HG03280 (cell line): Measurements from ENCODE around the gene CLIC3.

Experiments
- ATAC-seq: cut with Tn5 transposase; IDR thresholded peaks from one replicate; pipeline ENCODE4 v1.9.1; 2021; ENCODE audit warnings: mild to moderate bottlenecking, moderate library complexity; ENCODE audit not compliant: unreplicated experiment

Gene CLIC3

DNA sequence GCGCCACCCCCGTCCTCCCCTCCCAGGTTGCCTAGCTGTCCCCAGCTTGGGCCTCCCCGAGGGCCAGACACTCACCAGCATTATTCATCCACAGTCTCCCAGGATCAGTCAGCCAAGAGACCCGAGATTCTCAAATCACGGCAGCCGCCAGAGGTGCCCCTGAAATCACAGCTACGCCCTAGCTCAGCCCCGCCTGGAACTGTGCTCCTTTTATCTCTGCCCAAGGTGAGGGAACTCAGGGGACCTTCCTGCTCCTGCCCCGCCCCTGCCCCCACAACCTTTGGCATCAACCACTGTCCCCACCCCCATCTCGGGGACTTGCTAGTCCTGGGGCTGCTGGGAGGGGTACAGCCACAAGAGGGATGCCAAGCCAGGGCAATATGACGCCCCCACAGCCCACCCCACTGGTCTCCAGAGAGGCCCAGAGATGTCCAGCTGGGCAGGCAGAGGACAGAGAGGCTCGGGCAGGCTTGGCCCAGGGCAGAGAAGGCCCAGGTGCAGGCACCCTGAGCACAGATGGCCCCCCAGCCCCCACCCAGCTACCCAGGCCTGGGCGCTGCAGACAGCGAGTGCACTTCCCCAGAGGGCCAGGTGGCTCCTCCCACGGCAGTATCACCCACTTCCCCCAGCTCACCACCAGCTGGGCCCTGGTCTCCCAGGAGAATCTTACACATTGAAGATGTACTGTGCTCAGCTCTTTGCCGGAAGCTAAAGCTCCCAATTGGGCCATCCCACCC lies 35.7 kb upstream of the CLIC3 start, which contains the start of gene FUT7:
FUT7 (minus strand) TSS at position 185 of the 737 bp plus-strand sequence; CDS start at position 88, 97 bp downstream.
- ATAC-seq = no peak

DNA sequence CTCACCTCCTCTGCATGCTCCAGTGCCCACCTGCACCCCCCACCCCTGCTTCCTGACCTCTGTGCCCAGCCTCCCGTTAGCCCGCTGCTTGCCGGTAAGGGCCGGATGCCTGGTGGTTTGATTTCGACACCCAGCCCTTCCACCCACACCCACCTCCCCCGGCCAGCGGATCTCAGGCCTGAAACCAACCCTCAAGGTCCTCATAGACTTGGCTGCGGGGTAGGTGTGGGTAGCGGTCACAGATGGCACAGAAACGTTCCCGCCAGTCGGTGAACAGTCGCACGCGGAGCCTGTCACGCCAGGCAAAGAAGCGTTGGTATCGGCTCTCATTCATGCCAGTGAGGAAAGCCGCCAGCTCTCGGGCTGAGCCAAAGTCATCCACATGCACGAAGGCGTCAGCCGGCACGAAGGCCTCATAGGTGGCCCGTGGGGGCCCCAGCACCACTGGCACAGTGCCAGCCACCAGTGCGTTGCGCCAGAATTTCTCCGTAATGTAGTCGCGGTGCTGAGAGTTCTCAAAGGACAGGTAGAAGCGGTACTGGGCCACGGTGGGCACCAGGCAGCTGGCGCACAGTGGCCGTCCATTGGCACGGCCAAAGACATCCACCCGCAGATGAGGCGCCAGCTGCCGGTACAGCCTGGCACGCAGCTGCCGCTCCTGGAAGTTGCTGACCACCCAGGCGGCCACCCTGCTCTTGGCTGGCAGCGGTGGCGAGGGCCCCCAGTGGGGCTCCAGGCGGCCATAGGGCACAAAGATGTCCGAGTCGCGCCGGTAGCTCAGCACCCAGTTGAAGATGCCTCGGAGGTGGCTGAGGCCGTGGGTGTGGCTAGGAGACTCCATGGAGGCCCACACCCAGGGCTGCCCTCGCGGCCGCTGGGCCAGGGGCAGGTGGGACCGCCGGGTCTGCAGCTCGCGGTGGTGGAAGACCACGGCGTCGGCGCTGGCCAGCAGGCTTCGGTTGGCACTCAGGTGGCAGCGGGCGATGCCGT lies 34.5 kb upstream of the CLIC3 start:
- no peak for ATAC-seq

DNA sequence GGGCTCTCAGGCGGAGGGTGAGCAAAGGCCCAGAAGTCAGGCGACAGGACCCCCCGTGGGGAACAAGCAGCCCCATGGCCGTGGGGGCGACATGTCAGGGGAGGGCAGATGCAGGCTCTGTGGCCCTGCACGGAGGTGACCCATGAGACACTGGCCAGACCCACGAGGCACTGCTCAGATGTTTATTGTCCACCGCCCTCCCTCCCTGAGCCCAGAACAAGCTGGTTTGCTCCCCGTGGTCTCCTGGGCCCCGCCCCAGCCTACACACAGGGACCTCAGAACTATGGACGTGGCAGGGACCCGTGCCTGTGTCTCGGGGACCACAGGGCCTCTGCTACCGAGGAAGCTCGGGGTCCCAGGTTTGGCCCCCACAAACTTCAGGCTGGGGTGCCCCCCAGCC lies 33.6 kb upstream of the CLIC3 start:
- no peak for ATAC-seq

- no peak for ATAC-seq
Observed at GRCh38 chr9:137029058-137029936, 32.9 kb upstream of the CLIC3 start.

GRCh38 chr9:137028263-137029057 lies 32.1 kb upstream of the CLIC3 start:
- ATAC-seq = peak; percentile 44

GRCh38 chr9:137027369-137028262 lies 31.2 kb upstream of the CLIC3 start, which contains the start of gene ABCA2:
Gene ABCA2, minus strand, starts transcription at chr9:137028237. Its CDS starts 97 bp downstream, at chr9:137028140.
- ATAC-seq = no peak

DNA sequence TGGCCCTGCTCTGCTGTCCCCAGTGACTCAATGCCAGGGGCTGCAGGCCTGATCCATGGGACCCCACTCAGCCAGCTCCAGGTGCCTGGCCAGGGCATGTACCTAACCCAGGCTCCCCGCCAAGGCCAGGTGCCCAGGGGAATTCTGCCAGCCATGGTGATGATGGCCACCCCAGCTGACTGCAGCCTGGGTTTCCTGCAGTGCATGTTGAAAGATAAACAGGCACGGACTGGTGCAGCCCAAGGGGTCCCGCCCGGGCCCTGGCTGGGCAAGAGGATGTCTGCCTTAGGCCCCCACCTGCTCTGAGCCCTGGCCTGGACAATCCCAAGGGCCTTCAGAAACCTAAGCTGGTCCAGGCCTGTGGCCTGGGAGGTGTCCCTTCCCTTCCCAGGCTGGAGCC lies 30.5 kb upstream of the CLIC3 start:
- no peak for ATAC-seq

DNA sequence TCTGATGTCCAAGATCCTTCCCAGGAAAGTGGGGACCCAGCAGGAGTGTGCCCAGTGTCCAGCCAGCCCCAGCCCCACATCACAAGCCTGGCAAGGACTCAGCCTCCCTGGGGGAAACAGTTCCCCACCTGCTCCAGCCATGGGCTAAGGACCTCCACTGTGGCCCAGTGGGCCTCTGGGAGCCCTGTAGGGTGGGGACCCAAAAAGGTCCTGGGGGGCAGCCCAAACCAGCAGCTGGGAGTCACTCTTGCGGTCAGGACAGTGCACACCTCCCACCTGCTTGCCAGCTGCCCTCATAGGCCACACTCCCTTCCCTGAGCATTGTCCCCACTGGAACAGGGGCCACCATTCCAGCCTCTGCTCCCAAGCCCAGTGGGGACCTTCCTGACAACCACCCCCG lies 30.0 kb upstream of the CLIC3 start:
- no peak for ATAC-seq

GRCh38 chr9:137025517-137025966 lies 29.2 kb upstream of the CLIC3 start:
- ATAC-seq = no peak

DNA sequence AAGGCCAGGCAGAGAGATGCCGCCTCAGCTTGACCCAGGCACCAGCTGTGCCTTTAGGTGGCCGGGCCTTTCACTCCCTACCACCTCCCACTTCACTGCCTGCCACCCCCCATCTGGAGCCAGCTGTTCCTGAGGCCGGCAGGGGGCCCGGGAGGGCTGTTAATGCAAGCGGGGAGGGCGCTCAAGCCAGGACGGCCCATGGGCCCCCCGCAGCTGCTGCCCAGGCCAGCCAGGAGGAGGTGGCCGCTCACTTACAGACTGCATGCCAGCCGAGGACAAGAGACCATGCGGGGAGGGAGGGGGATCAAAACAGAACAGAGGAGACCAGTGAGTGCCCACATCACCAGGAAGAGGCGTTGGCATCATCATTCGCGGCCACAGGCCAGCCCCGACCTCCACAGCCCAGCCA lies 27.2 kb upstream of the CLIC3 start:
- ATAC-seq = no peak

GRCh38 chr9:137023157-137023556 lies 26.8 kb upstream of the CLIC3 start:
- ATAC-seq = no peak

GRCh38 chr9:137022662-137023008 lies 26.3 kb upstream of the CLIC3 start:
- no peak for ATAC-seq

- no peak for ATAC-seq
Observed at GRCh38 chr9:137021979-137022661, 25.8 kb upstream of the CLIC3 start.

DNA sequence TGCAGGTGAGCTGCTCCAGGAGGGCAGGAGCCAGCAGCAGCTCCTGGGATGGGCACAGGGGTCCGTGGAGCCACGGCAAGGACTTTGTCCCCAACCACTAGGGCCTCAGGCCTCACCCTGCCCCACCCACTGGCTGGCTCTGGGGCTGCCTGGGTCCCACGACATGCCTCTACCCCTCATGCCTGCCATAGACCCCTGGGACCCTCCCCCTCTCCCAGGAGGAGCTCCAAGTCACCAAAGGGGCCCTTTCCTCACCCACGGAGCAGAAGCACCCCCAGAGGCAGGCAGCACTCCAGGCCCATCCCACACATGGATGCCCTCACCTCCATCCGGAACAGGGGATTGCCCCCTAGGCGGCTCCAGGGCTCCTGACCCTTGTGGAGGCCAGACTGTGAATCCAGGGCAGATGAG lies 25.2 kb upstream of the CLIC3 start:
- ATAC-seq = no peak

DNA sequence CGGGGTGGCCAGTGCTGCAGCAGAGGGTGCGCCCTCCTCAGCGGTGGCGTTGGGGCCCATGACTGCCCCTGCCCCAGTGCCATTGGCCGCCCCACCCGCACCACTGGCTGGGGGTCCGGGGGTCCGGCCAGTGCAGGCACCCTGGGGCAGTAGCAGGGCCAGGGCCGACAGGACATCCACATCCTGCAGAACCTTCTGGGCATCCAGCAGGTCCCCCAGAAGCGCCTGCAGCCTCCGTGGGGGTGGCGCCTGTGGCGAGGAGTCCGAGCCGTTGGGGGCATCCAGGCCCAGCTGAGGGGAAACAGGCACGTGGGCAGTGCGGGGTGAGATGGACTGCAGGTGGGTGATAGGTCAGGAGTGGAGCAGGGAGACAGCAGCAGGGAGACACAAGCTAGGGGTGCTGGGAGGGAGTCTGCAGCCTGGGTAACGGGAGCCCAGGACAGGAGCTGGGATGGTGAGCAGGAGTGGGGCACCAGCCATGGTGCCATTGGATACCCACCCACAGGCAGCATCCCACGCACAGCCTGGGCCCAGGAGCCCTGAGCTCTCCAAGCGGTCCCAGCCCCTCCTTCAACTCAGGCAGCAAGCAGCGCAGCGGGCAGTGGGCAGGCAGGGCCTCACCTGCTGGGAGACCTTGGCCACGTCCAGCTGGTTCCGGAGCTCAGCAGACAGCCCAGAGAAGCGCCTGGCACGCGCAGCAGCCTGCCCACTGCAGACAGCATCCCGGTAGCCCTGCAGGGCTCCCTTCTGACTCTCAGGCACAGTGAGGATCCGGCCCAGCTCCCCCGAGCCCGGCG lies 24.6 kb upstream of the CLIC3 start:
- ATAC-seq = no peak

GRCh38 chr9:137019891-137020683 lies 23.7 kb upstream of the CLIC3 start:
- no peak for ATAC-seq
